Measurements from ENCODE around the gene DNAI2. TPM values are rescaled to one million over a fixed set of nuclear protein-coding genes. Genes with fewer than 3 reads are reported as not detected.
"Not testable (repeated sequence)": the region's sequence is repeated elsewhere in the genome, so short reads cannot be mapped to it uniquely, and the experiment has no call there.

Gene DNAI2
- total RNA-seq, 1 experiment from 2014 or later, result not detected

- no peak for DNase-seq (ENCODE audit: low read depth)
Observed at GRCh38 chr17:74272731-74273201, 1.3 kb upstream of the DNAI2 start.

DNA sequence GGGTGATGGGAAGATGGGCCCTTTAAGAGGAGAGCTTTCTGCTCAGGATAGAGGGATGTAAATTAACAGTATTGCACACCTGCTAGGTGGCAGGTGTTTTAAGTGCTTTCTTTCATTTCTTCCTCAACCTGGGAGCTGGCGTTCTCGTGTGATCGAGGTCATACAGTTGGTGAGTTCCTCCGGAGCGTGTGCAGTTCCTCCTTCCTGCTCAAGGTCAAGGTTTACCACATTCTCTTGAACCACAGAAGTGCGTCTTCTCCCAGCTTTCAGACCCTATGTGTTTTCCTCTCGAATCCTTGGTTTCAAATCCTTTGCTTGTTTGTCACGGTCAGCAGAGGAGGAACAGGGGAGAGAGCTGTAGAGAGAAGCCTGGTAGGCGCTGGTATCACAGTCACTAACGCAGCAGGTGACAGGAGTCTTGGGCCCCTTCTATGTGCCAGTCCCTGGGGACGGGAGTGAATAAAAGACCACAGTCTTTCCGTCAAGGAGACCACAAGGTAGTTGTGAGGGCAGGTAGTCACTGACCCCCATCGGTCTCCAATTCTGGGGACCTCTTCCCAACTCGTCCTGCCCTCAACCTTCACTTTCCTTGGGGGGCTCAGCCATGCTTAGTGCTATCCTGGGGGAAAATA lies 791 bp downstream of the DNAI2 start:
- no peak for DNase-seq (ENCODE audit: low read depth)

- DNase-seq (ENCODE audit: low read depth), result no peak
Observed at GRCh38 chr17:74276051-74276476, 2.0 kb downstream of the DNAI2 start.

GRCh38 chr17:74276541-74277009 lies 2.5 kb downstream of the DNAI2 start:
- DNase-seq (ENCODE audit: low read depth), result no peak

- DNase-seq (ENCODE audit: low read depth), result no peak
Observed at GRCh38 chr17:74277935-74278334, 3.9 kb downstream of the DNAI2 start.

- not testable (repeated sequence) for DNase-seq (ENCODE audit: low read depth)
Observed at GRCh38 chr17:74279617-74280016, 5.6 kb downstream of the DNAI2 start.

DNA sequence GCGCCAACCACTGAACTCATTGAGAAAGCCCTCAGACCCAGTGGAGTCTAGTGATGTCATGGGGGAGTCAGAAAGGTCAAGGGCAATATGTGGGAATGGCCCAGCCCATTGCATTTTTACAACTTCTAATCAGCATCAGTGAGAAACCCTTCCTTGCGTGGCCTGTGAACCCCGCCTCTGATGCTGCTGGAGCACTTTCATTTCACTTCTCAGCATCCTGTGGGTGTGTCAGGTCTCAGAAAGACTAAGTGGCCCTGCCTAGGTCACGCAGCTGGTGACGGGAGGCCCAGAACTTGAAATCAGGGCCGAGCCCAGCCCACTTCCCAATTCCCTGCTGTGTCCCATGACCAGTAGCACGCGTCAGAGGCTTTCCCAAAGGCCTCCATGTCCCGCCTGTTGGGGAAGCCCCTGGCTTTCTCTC lies 6.1 kb downstream of the DNAI2 start:
- DNase-seq (ENCODE audit: low read depth), result no peak

- no peak for DNase-seq (ENCODE audit: low read depth)
Observed at GRCh38 chr17:74281799-74282198, 7.8 kb downstream of the DNAI2 start.

DNA sequence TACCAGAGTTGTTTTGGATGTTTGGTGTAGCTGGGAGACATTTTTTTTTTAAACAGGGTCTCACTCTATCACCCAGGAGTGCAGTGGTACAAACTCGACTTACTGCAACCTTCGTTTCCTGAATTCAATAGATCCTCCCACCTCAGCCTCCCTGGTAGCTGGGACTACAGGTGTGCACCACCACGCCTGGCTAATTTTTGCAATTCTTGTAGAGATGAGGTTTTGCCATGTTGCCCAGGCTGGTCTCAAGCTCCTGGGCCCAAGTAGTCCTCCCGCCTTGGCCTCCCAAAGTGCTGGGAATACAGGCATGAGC lies 8.2 kb downstream of the DNAI2 start:
- DNase-seq (ENCODE audit: low read depth), result not testable (repeated sequence)

DNA sequence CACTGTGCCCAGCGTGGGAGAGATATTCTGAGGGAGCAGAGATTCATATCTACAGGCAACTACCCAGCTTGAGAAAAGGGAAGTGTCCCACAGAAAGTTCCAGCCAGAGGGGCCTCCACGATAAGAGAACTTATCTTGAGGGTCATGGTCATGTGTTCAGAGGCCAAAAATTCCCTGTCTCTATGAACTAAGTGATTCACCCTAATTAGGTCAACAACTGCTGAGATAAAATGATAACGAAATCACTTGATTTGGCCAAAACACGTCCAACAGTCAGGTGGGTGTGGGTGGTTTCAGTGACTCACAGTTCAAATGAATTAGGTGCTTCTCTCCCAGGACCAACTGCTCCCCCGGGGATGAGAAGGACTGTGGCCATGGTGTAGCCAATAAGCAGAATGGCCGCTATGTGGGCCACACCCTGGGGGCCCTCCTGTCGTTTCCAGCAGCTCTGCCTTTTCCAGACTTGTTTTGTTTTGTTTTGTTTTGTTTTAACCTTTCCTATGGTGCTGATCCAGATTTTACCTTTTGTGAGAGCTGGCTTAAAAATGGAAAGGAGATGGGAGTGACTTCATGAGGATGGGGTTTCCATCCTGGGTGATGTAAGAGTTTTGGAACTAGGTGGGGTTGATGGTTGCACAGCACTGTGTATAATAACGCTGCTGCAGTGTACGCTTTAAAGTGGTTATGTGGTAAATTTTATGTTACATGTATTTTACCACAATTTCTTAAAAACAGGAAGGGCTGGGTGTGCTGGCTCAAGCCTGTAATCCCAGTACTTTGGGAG lies 8.7 kb downstream of the DNAI2 start:
- DNase-seq (ENCODE audit: low read depth), result no peak

- no peak for DNase-seq (ENCODE audit: low read depth)
Observed at GRCh38 chr17:74283371-74283673, 9.3 kb downstream of the DNAI2 start.

DNA sequence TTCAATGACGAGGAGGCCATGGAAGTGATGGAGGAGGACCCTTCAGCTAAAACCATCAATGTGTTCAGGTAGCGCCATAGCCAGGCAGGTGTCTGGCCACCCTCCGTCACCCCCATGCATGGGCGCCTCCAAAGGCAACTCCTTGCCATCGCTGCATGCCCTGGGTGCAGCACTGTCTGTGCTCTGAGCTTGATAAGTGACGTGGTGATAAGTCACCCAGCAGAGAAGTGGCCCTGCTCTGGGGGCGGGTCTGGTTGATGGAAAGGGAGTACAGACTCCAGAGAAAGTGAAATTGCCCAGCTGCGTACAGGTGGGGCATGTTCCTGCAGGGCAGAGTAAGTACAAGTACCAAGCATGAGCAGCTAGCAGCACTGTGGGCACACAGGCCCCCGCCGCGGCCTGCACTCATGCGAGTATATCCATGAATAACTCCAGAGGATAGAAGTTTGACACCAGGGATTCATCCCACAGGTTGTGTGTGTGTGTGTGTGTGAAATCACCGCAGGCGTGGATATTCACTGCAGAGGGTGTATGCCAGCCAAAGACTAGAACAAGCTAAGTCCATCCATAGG lies 13.1 kb downstream of the DNAI2 start:
- no peak for DNase-seq (ENCODE audit: low read depth)

- no peak for DNase-seq (ENCODE audit: low read depth)
Observed at GRCh38 chr17:74288785-74289184, 14.8 kb downstream of the DNAI2 start.

DNA sequence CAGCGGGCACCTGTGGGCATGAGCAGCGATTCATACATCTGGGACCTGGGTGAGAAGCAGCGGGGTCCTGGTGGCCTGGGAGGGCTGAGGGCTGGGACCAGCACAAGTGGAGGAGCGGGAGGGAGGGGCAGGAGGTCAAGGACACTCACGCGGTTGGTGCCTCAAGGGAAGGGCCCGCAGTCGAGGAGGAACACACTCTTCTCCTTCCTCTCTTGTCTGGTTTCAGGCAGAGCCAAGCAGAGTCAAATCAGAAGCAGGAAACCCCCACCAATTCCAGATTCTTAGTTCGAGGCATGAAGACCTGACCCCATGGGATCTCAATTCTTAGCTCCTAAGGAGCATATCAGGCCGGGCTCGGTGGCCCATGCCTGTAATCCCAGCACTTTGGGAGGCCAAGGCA lies 15.7 kb downstream of the DNAI2 start:
- DNase-seq (ENCODE audit: low read depth), result no peak

DNA sequence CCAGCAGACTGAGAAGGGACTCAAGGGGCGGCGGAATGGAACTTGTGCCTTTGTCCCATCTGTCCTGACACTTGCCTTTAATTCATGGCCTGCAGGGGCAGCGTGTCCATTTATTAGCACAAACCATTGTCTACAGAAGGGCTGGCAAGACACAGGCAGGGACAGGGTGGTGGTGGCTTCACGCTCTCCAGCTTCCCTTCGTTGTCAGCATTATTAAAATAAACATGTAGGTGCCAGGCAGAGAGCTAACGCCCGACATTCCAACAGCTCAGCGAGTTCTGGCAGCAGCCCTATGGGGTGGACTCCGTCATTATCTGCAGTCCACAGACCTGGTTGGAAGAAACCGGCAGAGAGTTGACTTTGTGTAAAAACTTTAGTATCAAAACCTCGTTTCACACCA lies 16.3 kb downstream of the DNAI2 start:
- no peak for DNase-seq (ENCODE audit: low read depth)

DNA sequence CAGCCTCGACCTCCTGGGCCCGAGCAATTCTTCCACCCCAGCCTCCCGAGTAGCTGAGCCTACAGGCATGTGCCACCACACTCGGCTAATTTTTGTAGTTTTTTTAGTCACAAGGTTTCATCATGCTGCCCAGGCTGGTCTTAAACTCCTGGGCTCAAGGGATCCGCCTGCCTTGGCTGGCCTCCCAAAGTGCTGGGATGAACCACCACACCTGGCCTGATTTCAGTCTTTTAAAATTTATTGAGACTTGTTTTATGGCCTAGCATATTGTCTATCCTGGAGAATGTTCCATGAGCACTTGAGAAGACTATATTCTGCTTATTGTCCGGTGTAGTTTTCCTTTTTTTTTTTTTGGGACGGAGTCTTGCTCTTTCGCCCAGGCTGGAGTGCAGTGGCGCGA lies 18.5 kb downstream of the DNAI2 start:
- no peak for DNase-seq (ENCODE audit: low read depth)

- DNase-seq (ENCODE audit: low read depth), result peak; percentile 3
Observed at GRCh38 chr17:74295625-74296547, 21.9 kb downstream of the DNAI2 start.

DNA sequence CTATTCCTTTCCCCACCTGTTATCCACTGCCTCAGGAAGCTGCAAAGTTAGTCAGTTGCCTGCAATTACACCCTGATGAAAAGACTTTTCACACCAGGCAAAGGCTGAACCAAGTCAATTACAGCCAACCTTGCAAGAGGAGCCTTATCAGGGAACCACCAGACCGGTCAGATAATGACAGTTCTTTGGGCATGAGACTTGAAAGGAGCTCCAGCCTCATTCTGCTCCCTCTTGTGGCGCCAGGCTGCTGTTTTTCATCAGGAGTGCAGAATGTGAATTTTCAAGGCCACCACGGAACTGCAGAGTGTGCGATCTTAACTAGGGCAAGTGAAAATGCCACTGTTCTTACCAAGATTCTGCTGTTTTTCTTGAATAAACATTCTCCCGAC lies 22.5 kb downstream of the DNAI2 start:
- peak; percentile 13 for DNase-seq (ENCODE audit: low read depth)

DNA sequence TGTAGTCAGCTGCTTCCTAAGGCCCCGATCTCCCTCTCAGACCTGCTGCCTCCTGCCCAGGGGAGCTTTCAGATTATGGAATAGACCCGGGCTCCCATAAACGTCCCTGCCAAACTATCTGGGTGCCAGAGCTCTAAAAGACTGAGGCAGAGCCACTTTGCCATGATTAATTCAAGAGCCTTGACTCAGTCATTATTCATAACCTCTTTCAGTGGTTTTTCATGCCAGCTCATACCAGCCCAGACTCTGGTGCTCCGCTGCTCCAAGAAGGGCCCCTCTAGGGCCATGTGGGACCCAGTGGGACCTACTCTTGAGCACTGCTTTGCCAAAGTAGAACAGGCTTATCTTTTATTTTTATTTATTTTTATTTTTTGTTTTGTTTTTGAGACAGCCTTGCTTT lies 23.9 kb downstream of the DNAI2 start:
- DNase-seq (ENCODE audit: low read depth), result peak; percentile 44

DNA sequence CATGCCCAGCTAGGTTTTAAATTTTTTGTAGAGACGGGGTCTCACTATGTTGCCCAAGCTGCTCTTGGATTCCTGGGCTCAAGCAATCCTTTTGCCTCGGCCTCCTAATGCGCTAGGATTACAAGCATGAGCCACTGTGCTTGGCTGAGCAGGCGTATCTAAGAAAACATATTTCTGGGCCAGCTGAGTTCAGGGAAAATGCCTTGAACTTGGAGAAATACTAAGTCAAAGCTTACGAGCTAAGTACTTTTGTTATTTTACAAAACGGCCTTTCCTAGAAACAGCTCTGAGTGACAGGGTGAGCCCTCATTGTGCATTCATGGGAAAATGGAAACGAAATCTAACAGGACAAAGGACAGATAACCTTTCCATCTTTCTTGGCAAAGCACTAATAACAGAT lies 24.7 kb downstream of the DNAI2 start:
- no peak for DNase-seq (ENCODE audit: low read depth)

DNA sequence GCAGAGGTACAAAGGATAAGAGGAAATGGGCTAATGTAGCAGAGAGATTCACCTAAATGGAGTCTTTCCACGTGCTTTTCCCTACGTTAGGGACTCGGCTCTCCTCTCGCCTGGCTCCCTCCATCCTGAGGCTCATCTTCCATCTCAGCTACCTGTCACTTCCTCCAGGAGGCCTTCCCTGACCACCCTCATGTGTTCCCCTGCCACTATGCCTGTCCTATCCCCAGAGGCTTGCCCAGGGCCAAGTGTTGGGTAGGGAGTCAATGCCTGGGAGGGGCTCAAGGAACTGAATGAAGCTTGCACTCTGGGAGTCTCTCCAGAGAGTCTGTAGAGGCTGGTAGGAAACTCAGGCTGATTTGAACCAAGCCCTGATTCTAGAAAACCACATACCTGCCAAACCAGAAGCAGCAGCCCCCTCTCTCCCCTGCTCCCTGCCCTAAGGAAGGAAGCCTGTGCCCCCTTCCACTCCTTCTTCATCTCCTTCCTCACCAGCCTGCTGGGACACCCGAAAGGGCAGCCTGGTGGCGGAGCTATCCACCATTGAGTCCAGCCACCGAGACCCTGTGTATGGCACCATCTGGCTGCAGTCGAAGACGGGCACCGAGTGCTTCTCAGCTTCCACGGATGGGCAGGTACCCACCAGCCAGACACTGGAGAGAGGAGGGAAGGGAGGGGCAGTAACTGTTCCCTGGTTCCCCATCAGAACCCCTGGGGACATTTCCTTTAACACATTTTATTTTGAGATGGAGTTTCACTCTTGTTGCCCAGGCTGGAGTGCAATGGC lies 25.4 kb downstream of the DNAI2 start:
- DNase-seq (ENCODE audit: low read depth), result no peak

Measured in HT1080 (cell line).